ENCODE measurements around the gene DARS2.
"Not testable (repeated sequence)": the region's sequence is repeated elsewhere in the genome, so short reads cannot be mapped to it uniquely, and the experiment has no call there.

Gene DARS2

DNA sequence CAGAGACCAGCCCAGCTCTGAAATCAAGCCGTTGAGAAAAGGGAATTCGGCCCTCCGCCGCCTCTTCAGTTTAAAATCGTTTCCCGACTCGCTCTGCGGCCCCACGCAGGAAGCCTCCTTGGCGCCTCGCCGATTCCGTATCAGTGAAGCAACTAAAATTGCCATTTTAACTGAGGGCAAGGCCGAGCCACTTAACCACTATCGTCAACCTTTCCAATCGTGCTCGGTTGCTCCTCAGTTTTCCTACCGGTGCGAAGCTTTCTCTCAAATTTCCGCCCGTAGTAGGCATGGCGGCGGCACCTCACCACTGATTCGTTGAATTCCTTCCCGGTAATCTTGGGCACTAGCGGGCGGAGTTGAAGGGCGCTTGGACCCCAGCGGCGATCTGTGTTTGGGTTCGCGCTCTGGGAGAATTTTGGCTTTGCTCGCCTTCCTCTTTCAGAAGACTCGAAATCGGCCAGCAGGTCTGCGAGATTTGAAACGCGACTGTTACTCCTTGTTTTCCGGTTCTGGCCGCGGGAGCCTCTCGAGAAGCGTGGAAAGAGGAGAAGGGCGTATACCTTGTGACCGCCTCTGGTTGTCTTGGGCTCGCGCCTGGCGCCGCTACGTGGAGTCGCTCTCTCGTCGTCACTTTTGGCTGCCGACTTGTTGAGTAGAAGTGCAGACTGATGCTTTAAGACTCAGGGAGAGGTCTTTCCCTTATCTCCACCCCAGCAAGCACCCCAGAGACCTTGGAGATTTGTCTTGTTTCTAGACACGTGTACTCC lies at the start of gene DARS2, which contains the start of gene CENPL:
Gene DARS2, plus strand, starts transcription at position 359 of the 767 bp plus-strand sequence. CDS start 557 bp downstream, outside the sequence.
Gene CENPL, minus strand, starts transcription at position 569 of the 767 bp plus-strand sequence. CDS start 13,584 bp downstream, outside the sequence.
- DNase-seq, result peak; percentile 93

DNA sequence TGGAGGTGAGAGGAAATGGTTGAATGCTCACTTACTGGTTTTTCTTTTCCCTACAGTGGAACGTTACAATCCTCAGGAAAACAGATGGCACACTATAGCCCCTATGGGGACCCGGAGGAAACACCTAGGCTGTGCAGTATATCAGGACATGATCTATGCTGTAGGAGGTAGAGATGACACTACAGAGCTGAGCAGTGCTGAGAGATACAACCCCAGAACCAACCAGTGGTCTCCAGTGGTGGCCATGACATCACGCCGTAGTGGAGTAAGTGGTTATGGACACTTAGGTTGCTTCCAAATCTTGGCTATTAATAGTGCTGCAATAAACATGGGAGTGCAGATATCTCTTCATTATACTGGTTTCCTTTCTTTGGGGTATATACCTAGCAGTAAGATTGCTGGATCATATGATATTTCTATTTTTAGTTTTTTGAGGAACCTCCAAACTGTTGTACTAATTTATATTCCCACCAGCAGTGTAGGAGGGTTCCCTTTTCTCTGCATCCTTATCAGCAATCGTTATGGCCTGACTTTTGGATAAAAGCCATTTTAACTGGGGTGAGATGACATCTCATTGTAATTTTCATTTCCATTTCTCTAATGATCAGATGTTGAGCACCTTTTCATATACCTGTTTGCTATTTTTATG lies 48.8 kb upstream of the DARS2 start:
- DNase-seq, result no peak

DNA sequence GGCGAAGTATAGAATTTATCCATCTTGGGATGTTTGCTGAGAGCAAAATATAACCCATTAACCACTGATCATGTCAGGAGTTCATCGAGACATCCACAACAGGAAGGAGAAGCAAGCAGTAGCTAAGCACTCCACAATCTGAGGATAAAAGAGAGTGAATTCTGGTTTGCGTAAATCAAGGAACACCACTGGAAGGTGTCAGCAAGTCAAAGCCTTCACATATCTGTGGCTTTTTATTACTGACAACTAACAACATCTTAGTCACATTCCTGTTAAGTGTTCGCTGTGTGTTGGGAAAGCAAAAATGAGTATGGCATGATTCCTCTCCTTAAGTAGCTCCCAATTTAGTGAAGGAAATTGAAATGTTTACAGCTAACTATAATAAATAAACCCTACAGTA lies 44.5 kb upstream of the DARS2 start:
- DNase-seq, result no peak

GRCh38 chr1:173784997-173785396 lies 39.5 kb upstream of the DARS2 start:
- DNase-seq, result no peak

GRCh38 chr1:173789841-173790240 lies 34.6 kb upstream of the DARS2 start:
- no peak for DNase-seq

GRCh38 chr1:173798078-173798477 lies 26.4 kb upstream of the DARS2 start:
- no peak for DNase-seq

- not testable (repeated sequence) for DNase-seq
Measured at GRCh38 chr1:173799995-173800394, 24.5 kb upstream of the DARS2 start.

DNA sequence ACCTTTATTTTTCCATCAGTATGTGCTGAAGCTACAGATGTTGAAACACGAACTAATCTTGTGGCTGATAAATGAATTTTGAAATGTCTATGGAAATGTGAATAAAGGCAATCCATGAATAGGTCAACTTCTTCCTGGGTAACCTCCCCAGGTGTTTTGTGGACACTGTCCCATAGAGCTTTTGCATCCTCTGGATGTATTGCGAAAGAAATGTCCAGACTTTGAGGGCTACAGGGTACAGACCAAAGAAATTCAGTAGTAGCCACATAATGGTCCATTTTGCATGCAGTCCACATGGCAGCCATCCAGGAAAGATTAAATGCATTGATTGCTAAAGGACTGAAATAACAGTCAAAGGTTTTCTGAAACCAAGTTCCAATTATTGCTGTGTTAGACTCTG lies 21.5 kb upstream of the DARS2 start:
- DNase-seq, result no peak

- DNase-seq, result not testable (repeated sequence)
Measured at GRCh38 chr1:173813654-173814053, 10.8 kb upstream of the DARS2 start.

- no peak for DNase-seq
Measured at GRCh38 chr1:173818459-173818858, 6.0 kb upstream of the DARS2 start.

DNA sequence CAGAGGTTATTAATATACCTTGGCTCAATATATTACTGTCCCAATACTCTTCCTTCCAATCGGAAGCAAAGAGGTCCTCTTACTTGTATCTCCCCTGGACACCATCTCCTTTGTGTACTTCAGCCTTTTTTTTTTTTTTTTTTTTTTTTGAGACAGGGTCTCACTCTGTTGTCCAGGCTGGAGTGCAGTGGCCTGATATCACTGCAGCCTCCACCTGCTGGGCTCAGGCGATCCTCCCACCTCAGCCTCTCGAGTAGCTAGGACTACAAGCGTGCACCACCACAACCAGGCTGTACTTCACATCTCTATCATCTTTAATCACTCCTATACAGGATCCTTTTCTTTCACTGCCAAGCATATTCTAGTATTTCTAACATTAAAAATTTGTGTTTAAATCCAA lies 2.8 kb upstream of the DARS2 start:
- DNase-seq, result no peak

DNA sequence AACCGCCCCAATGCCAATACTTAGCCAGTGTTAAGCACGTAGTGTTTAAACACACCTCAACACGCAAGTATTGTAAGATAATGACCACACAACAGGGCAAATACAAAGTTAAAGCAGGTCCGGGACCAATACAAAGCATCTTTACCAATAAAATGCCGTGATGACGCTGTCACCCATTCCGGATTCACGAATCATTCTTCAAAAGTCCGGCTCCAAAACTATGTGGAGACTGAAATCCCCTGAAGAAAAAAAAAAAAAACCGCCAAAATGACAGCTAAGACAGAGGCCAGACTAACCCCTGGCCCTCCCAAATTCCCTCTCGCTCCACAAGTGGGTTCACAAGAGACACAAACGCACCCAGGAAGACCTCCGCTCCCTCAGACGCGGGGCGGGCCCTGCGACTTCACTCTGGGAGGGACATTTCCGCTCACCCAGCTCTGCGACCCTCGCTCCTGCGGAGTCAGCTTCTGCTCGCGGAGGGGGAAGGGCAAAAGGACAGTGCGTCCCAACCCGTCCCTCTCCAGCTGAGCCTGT lies 625 bp upstream of the DARS2 start:
- no peak for DNase-seq

DNA sequence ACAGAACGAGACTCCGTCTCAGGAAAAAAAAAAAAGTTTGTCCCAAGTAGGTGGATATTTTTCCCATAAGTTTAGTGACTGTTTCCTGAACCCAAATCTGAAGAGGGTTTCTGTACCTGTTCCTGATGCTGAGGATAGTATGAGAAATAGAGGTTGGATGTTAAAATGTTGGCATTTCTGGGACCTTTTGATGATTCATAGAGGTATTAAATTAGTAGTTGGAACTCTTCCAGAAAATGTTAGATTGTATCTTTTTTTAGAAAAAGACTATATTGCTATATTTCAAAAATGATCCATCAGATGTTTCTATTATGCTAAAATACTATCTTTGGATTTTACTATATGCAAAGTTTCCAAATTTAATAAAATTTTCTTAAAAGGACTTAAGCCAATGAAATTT lies 3.1 kb downstream of the DARS2 start:
- DNase-seq, result no peak

DNA sequence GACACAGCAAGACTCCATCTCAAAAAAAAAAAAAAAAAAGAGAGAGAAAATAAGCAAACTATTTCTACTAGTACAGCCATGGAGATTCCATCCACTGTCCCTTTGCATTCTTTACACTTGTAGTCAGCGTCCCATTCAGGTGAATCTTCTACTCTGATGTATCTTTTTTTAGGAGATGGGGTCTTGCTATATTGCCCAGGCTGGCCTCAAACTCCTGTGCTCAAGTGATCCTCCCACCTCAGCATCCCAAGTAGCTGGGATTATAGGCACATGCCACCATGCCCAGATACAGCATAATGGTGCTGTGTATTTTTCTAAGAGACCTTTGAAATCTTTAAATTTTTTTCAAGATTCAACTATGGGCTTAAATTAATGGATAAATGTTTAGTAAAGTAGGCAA lies 8.3 kb downstream of the DARS2 start:
- no peak for DNase-seq

DNA sequence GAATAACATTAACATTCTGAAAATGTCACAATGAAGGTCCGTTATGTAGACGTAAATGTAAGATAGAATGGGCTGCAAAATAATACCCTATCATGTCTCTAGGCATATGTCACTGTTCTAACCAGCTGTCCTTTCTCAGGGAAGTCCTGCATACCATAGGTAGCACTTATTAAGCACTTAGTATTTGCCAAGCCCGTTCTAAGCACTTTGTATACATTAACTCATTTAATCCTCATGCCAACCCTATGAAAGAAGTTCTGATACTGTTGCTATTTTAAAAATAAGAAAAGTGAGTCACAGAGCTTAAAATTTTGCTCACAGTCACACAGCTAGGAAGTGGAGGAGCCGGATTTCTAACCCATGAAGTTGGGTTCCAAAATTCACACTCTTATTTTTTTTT lies 27.6 kb downstream of the DARS2 start:
- no peak for DNase-seq

- DNase-seq, result no peak
Measured at GRCh38 chr1:173853074-173853473, 28.6 kb downstream of the DARS2 start.

DNA sequence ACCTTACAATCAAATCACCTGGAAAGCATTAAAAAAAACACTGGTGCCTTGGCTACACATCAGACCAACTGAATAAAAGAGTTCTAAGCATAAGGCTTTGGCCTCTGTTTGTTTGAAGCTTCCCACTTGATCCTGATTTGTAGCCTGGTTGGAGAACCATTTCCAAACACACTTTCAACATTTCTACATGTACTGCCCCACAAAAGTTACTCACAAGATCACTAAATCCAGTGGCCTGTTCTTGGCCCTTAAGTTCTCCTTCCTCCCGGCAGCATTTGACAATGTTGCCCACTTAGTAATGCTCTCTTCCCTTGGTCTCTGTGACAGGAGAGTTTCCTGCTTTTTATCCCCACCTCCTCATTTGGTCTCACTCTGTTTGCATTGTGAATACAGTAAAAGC lies 31.5 kb downstream of the DARS2 start:
- DNase-seq, result no peak

DNA sequence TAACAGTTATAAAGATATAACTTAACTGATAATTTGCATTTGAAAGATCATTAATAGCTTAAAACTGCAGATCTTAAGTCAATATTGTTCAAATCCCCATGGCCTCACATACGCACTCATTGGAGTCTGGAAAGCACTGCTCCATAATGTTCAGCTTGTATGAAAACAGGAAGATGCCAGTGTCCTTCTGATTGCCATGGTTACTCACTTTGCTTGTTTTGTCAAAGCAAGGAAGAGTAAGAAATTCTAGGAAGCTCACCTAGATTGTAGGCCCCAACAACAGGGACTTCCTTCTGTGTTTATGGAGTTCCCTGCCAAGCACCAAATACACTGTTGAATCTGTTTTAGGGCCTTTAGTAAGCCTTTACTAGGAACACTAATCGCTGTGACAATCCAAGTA lies 32.4 kb downstream of the DARS2 start:
- DNase-seq, result no peak

DNA sequence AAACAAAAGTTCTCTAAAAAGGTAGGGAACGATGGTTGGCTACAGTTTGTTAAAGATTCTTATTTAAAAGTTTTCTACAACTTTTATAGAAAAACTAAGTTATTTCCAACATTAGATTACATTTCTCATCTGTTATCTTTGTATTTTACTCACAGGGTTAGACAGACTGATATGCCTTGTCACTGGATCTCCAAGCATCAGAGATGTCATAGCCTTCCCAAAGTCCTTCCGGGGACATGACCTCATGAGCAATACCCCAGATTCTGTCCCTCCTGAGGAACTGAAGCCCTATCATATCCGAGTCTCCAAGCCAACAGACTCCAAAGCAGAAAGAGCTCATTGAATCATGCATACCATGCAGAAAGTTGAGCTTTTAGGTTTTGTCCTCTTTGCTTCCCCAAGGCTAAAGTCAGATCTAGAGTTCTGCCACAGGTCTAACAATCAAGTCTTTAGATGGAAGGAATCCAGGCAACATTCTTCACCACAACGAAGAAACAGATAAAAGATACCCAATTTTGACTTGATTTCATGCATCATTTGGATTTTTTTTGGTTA lies 33.0 kb downstream of the DARS2 start:
- no peak for DNase-seq

GRCh38 chr1:173859547-173859946 lies 35.1 kb downstream of the DARS2 start:
- DNase-seq, result not testable (repeated sequence)

- DNase-seq, result no peak
Measured at GRCh38 chr1:173860065-173860464, 35.6 kb downstream of the DARS2 start.

DNA sequence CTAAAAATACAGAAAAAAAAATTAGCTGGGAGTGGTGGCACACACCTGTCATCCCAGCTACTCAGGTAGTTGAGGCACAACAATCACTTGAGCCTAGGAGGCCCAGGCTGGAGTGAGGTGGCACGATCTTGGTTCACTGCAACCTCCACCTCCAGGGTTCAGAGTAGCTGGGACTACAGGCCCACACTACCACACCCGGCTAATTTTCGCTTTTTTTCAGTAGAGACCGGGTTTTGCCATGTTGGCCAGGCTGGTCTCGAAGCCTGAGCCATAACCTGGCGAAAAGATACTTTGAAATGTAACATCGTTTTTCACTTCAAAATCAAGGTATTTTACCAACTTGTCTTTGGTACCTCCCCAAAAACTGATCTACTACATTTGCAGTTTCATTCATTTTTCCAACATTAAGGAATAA lies 37.3 kb downstream of the DARS2 start:
- peak; percentile 43 for DNase-seq

- peak; percentile 50 for DNase-seq
Measured at GRCh38 chr1:173862146-173862768, 37.8 kb downstream of the DARS2 start.

Measured in activated CD4-positive, alpha-beta T cell treated with anti-CD3 and anti-CD28 coated beads for 48 hours (primary cell).